HG03064 (cell line): ENCODE measurements around the gene CASKIN1.
"Not testable (repeated sequence)": the region's sequence is repeated elsewhere in the genome, so short reads cannot be mapped to it uniquely, and the experiment has no call there.

Source experiments
- ATAC-seq: cut with Tn5 transposase; IDR thresholded peaks from one replicate; pipeline ENCODE4 v1.9.1; 2021; ENCODE audit warnings: low read depth; ENCODE audit not compliant: unreplicated experiment

Gene CASKIN1

GRCh38 chr16:2212362-2213324 lies 16.2 kb upstream of the CASKIN1 start:
- ATAC-seq: no peak

DNA sequence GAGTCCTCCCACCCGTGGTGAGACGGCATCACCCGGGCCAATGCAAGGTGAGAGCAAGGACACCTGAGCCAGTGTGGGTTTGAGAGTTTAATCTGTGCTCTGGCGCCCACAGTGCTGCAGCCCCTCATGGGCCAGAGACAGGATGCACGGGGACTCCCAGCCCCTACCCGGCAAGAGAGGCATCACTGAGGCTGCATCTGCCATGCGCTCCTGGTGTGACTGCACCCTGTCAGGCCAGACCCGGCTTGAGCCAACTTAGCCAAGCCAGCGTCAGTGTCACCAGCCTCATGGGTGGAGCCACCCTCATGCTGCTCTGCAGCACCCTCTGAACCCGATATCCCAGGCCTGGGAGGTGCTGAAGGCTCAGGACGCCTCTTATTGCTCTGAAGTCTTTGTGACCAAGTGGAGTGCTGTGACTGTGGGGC lies 15.5 kb upstream of the CASKIN1 start:
- no peak for ATAC-seq

- ATAC-seq: no peak
Measured at GRCh38 chr16:2210386-2211365, 14.3 kb upstream of the CASKIN1 start, which contains the start of gene BRICD5. Gene BRICD5 (minus strand): TSS chr16:2210863. CDS start chr16:2210833, 30 bp downstream.

- no peak for ATAC-seq
Measured at GRCh38 chr16:2210009-2210332, 13.6 kb upstream of the CASKIN1 start.

DNA sequence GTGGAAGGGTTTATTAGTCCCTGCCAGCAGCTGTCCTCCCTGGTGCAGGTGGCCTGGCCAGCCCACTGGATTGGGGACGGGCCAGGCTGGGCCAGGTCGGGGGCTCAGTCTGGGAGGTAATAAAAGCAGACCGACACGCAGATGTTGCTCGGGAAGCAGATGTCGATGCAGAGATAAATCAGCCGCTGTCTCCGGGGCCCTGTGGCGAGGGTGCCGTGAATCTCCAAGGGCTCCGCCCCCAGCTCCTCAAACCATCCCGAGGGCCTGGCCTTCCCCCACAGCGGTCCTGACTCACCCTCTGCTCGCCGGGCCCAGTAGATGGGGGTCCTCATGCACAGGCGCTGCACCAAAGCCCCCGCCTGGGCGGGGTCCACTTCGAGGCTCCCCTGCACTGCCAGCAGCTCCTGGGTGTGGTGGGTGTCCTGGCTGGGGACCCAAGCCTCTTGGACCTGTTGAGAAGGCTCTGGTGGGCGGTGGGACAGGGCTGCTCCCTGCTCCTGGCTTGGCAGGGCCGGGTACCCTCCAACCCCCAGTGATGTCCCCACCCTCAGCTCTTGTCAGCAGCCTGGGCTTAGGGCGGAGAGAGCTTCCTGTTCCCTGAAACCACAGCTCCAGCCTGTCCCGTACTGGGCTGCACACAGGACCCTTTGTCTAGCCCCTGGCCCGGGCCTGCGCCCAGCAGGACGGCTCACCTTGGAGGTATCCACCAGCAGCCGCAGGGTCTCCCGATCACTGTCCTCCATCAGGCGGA lies 13.0 kb upstream of the CASKIN1 start:
- ATAC-seq: no peak

- no peak for ATAC-seq
Measured at GRCh38 chr16:2208772-2209171, 12.4 kb upstream of the CASKIN1 start.

DNA sequence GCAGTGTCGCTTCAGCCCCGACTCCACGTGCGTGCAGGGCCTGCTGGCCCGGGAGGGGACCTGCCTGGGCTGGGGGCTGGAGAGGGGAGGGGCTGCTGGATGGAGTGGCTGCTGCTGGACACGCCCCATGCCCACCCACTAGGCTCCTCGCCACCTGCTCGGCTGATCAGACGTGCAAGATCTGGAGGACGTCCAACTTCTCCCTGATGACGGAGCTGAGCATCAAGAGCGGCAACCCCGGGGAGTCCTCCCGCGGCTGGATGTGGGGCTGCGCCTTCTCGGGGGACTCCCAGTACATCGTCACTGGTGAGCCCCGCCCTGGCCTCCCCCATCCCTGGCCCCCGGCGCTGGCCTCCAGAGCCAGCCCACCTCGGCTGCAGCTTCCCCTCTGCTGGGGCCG lies 11.9 kb upstream of the CASKIN1 start:
- no peak for ATAC-seq

- ATAC-seq: no peak
Measured at GRCh38 chr16:2207872-2208271, 11.5 kb upstream of the CASKIN1 start.

DNA sequence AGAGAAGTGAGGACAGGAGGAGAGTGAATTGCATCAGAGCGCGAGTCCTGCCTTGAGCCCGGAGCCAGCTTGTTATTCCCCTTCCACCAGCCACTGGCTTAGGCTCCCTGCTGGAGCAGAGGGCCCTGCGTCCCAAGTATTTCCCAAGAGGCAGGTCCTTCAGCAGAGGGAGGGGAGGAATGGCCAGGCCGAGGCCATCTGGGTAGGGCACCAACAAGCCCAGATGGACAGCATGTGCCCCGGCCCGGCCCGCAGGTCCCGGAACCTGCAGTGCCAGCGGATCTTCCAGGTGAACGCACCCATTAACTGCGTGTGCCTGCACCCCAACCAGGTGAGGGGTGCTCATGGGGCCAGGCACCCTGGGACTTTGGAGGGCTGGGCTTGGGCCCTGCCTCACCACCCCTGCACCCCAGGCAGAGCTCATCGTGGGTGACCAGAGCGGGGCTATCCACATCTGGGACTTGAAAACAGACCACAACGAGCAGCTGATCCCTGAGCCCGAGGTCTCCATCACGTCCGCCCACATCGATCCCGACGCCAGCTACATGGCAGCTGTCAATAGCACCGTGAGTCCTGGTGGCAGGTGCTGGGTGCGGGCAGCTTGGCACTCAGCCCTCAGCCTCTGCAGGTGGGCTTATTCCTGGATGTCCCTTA lies 10.5 kb upstream of the CASKIN1 start:
- ATAC-seq: no peak

- ATAC-seq: no peak
Measured at GRCh38 chr16:2206420-2206779, 10.0 kb upstream of the CASKIN1 start.

DNA sequence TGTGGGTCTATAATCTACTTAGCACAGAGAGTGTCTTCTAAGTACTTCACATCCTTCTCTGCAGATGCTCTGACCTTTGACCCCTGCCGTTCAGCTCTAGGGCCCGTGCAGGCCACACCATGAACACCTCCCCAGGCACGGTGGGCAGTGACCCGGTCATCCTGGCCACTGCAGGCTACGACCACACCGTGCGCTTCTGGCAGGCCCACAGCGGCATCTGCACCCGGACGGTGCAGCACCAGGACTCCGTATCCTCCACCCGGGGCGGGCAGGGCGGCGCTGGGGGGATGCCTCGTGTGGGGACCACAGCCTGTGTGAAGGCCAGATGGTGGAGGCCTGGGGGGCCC lies 9.5 kb upstream of the CASKIN1 start:
- no peak for ATAC-seq

DNA sequence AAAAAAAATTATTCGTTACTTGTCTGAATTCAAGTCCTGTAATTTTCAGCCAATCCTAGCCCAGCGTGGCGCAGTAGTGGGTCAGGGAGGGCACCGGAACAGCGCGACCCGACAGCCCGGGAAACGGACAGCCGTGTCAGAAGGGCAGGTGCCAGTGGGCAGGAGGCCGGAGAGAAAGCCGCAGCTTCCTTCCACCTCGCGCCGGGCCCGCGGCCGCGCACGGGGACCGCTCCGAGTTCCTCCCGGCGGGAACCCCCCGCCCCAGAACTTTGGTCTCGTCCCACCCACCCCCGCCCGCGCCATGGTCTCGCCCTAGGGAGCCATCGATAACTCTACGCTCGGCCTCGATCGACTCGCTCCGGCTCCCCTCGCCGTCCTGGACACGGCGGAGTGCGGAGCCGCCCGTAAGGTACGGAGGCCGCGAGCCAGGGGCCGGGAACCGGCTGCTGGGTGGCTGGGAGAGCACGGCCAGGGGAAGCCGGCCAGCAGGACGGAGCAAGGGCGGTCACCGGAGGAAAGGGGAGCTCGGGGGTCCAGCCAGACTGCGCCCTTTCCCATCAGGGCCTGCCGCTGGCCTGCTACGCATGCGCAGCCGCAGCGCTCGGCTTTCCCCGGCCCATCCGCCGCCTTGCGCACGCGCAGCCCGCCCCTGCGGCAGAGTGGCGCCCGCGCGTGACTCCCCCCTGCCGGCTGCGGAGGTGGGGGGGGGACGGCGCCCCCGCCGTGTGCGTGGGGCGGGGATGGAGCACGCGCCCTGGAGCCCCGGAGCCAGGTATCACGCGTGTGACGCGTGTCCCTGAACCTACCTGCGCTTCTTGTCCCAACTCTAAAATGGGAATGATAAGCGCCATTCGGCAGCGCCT lies 8.9 kb upstream of the CASKIN1 start, which contains the start of gene MLST8:
Gene MLST8, plus strand, starts transcription at position 351 of the 863 bp plus-strand sequence. CDS start 632 bp downstream, outside the sequence.
- no peak for ATAC-seq

GRCh38 chr16:2204416-2205103 lies 8.2 kb upstream of the CASKIN1 start:
- ATAC-seq: no peak

DNA sequence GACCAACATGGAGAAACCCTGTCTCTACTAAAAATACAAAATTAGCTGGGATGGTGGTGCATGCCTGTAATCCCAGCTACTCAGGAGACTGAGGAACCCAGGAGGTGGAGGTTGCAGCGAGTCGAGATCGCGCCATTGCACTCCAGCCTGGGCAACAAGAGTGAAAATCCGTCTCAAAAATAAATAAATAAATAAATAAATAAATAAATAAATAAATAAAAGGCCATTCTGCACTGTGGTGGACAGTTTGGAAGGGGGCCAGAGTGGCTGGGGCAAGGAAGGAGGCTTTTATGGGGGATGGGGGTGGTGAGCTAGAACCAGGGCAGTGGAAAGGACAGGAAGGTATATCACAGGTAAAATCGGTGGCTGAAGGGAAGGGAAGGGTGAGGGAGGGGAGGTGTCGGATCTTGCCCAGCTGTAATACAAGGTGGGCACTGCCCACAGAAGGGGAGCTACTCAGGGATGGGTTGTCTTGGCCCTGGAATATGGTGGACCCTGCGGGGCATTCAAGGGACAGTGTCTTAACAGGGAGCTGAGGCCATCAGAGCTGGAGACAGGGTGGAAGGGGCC lies 6.8 kb upstream of the CASKIN1 start:
- not testable (repeated sequence) for ATAC-seq

DNA sequence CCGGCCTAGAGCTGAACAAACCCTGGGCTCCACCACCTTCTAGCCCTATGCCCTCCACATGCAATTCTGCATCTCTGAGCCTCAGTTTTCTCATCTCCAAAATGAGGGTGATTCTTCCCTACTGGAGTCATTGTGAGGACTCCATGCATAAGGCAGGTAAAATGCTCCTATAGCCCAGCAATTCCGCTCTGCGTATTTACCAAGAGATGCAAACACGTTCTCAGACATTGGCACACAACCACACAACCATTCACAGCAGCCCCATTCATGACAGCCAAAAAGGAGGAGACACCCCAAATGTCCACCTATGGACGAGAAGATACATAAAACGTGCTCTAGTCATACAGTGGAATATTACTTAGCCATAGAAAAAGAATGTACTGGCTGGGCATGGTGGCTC lies 3.9 kb upstream of the CASKIN1 start:
- no peak for ATAC-seq

- no peak for ATAC-seq
Measured at GRCh38 chr16:2199621-2200139, 3.3 kb upstream of the CASKIN1 start.

DNA sequence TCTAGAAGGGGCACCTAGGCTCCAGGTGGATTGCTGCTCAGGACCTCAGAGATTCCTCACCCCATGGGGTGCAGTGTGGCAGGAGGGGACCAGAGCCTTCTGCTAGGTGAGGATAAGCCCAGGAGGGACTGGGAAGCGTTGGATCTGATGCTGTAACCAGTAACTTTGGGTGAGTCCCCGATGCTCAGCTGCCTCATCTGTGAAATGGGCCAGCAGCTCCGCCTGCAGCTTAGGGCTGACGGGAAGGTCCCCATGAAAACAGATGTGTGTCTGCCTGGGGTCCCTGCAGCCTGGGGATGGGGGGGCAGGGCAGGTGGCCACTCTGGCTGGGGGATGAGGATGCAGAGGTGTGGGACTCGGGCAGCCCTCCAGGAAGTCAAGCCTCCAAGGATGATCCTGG lies 2.7 kb upstream of the CASKIN1 start:
- ATAC-seq: no peak

DNA sequence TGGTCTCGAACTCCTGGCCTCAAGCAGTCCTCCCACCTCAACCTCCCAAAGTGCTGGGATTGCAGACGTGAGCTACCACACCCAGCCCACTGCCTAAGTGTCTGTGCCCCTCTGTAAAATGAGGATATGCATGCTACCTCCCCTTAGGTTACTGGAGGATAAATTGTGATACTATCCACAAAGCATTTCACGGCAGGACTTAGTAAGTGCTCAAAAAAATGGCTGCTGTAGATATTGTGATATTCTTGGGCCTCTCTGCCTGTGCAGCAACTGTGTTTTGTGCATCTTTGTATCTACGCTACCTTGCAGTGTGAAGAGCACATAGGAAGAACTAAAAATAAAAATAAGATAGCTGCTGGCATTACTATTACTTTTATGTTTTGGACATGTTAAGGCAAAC lies 1.9 kb upstream of the CASKIN1 start:
- no peak for ATAC-seq
